ENCODE results near the gene HIVEP3. TPM values are rescaled to one million over a fixed set of nuclear protein-coding genes. Genes with fewer than 3 reads are reported as not detected.

Gene HIVEP3
- polyA plus RNA-seq, 1 of the 3 experiments (the other 2 are of a cell fraction): 6.4 TPM

- Histone ChIP-seq H3K4me1 (ENCODE audit: control insufficient read depth in 1 of 2, insufficient read depth in 2 of 2, low read depth in 1 of 2, low read length in 1 of 2) (no peaks in the 10 kb centered on the region; a peak in 1 of 4 replicates), H3K36me3 (replicated peaks in 1 of 2; ENCODE audit: control insufficient read depth in 1 of 2, insufficient read depth in 2 of 2, low read length in 1 of 2) (no peaks in the 10 kb centered on the region), H3K9me3 (no peaks in the 10 kb centered on the region), H3K4me3 (ENCODE audit: low read depth in 2 of 2, low read length in 1 of 2) (no peak overlapping the region), H3K9me2 (no peaks in the 10 kb centered on the region), H3K27me3 (ENCODE audit: insufficient read depth) (no peaks in the 10 kb centered on the region), H4K20me1 (ENCODE audit: insufficient read depth) (no peaks in the 10 kb centered on the region), H3K27ac (ENCODE audit: low read depth in 2 of 2, low read length in 1 of 2) (no peak overlapping the region), H3K4me2 (no peak overlapping the region), H3F3A (replicated peaks; ENCODE audit: insufficient read depth) (no peaks in the 10 kb centered on the region), H2AFZ (ENCODE audit: low read depth) (no peak overlapping the region), H3K9ac (no peak overlapping the region), H3K79me2 (ENCODE audit: insufficient read depth) (no peaks in the 10 kb centered on the region)
- DNase-seq: no peak
- POLR2A ChIA-PET: no interaction called here
- CTCF ChIA-PET: interaction anchor here (0.8 to 1.5 kb wide), 3 partner anchors 27 to 32 kb away, joined by 3 to 5 read pairs (median 4); no protein-coding TSS in a partner anchor
- TF ChIP-seq RFX5 (IDR thresholded peaks at IDR 0.05; ENCODE audit: low read length) (no peak), MXI1 (IDR thresholded peaks at IDR 0.05; ENCODE audit: low read depth, low read length) (no peak), JUND (IDR thresholded peaks at IDR 0.05) (no peak), SIN3A (IDR thresholded peaks at IDR 0.05; ENCODE audit: borderline replicate concordance, low read depth, low read length) (no peak)
- 83% methylated on average over 1 of the region's 3 CpGs for WGBS (ENCODE audit: low lambda C conversion rate)
Measured at GRCh38 chr1:41546833-41547135, 371.9 kb downstream of the HIVEP3 start.

- POLR2A ChIA-PET: no interaction called here
- no peaks in the 10 kb centered on the region for H3K9me3 ChIP-seq
Measured at GRCh38 chr1:41545996-41546832, 372.5 kb downstream of the HIVEP3 start.

More at GRCh38 chr1:41545996-41546832, 372.5 kb downstream of the HIVEP3 start:
- DNase-seq: no peak
- 79% methylated on average over 7 of the region's 8 CpGs for WGBS (ENCODE audit: low lambda C conversion rate)
- no peak overlapping the region for H3K27ac ChIP-seq (ENCODE audit: low read depth in 2 of 2, low read length in 1 of 2)
- no peaks in the 10 kb centered on the region for H3K27me3 ChIP-seq (ENCODE audit: insufficient read depth)
- no peak overlapping the region for H3K9ac ChIP-seq
- no peaks in the 10 kb centered on the region for H3K9me2 ChIP-seq
- H3F3A ChIP-seq (replicated peaks; ENCODE audit: insufficient read depth): no peaks in the 10 kb centered on the region
- no peaks in the 10 kb centered on the region for H3K36me3 ChIP-seq (replicated peaks in 1 of 2; ENCODE audit: control insufficient read depth in 1 of 2, insufficient read depth in 2 of 2, low read length in 1 of 2)
- H3K4me2 ChIP-seq: no peak overlapping the region
- CTCF ChIA-PET: interaction anchor here (1.0 to 1.5 kb wide), 2 partner anchors 28 to 30 kb away, joined by 4 to 5 read pairs; no protein-coding TSS in a partner anchor
- H2AFZ ChIP-seq (ENCODE audit: low read depth): no peak overlapping the region
- no peak overlapping the region for H3K4me3 ChIP-seq (ENCODE audit: low read depth in 2 of 2, low read length in 1 of 2)
- TF ChIP-seq CHD2 (IDR thresholded peaks at IDR 0.05; ENCODE audit: low read length, partially characterized antibody) (no peak), RAD21 (IDR thresholded peaks at IDR 0.05; ENCODE audit: low read length) (no peak), GABPA (IDR thresholded peaks at IDR 0.05; ENCODE audit: low read depth) (no peak), ZBTB33 (IDR thresholded peaks at IDR 0.05; ENCODE audit: borderline replicate concordance, low read depth) (no peak), JUND (IDR thresholded peaks at IDR 0.05) (no peak), PBX3 (IDR thresholded peaks at IDR 0.05) (no peak), RXRA (IDR thresholded peaks at IDR 0.05; ENCODE audit: borderline replicate concordance, low read depth) (no peak), FOXJ3 (CRISPR knock-in tag; IDR thresholded peaks at IDR 0.05) (no peak)
- no peaks in the 10 kb centered on the region for H3K79me2 ChIP-seq (ENCODE audit: insufficient read depth)
- no peaks in the 10 kb centered on the region for H4K20me1 ChIP-seq (ENCODE audit: insufficient read depth)
- H3K4me1 ChIP-seq (ENCODE audit: control insufficient read depth in 1 of 2, insufficient read depth in 2 of 2, low read depth in 1 of 2, low read length in 1 of 2): no peaks in the 10 kb centered on the region; a peak in 1 of 4 replicates
